Mesendoderm (in vitro differentiated cells): Measurements from ENCODE around the gene CCDC97.

Experiments
- DNase-seq: peaks from one replicate; pipeline ENCODE4 v3.0.0; 2013
- H2AK5ac ChIP-seq: 2 replicates; pipeline ENCODE4 v1.6.1; 2013; ENCODE audit warnings: low read length, inconsistent platforms
- H2BK120ac ChIP-seq: 2 replicates; pipeline ENCODE4 v1.6.1; 2013; ENCODE audit warnings: low read depth, mild to moderate bottlenecking, low read length, moderate library complexity, mixed read lengths
- H2BK15ac ChIP-seq: replicated peaks from 2 replicates; pipeline ENCODE4 v1.6.1; 2013; ENCODE audit warnings: low read depth, mild to moderate bottlenecking, moderate library complexity
- H2BK5ac ChIP-seq: 2 replicates; pipeline ENCODE4 v1.6.1; 2013; ENCODE audit warnings: low read length, inconsistent platforms
- H3K18ac ChIP-seq: 2 replicates; pipeline ENCODE4 v1.6.1; 2013; ENCODE audit warnings: mild to moderate bottlenecking, low read length, mixed read lengths
- H3K23ac ChIP-seq: one replicate; pipeline ENCODE4 v1.6.1; 2013; ENCODE audit warnings: low read length
- H3K27ac ChIP-seq: 2 replicates; pipeline ENCODE4 v1.5.1; 2013; ENCODE audit warnings: low read depth, mild to moderate bottlenecking, inconsistent platforms, low read length, moderate library complexity
- H3K27me3 ChIP-seq: 2 replicates; pipeline ENCODE4 v1.6.1; 2013; ENCODE audit warnings: low read length, control low read depth, mild to moderate bottlenecking, inconsistent platforms; ENCODE audit not compliant: insufficient read depth, poor library complexity
- H3K36me3 ChIP-seq: 2 replicates; pipeline ENCODE4 v1.6.1; 2013; ENCODE audit warnings: low read length, inconsistent platforms; ENCODE audit not compliant: control insufficient read depth, insufficient read depth
- H3K4ac ChIP-seq: one replicate; pipeline ENCODE4 v1.6.1; 2013; ENCODE audit warnings: low read depth, mild to moderate bottlenecking, low read length, moderate library complexity
- H3K4me1 ChIP-seq: 2 replicates; pipeline ENCODE4 v1.6.1; 2013; ENCODE audit warnings: low read depth, low read length, inconsistent platforms; ENCODE audit not compliant: control insufficient read depth
- H3K4me2 ChIP-seq: 2 replicates; pipeline ENCODE4 v1.6.1; 2013; ENCODE audit warnings: low read length
- H3K4me3 ChIP-seq: 2 replicates; pipeline ENCODE4 v1.5.1; 2013; ENCODE audit warnings: mild to moderate bottlenecking, low read length
- H3K56ac ChIP-seq: one replicate; pipeline ENCODE4 v1.6.1; 2013; ENCODE audit warnings: low read length
- H3K79me1 ChIP-seq: 2 replicates; pipeline ENCODE4 v1.6.1; 2013; ENCODE audit warnings: low read length, inconsistent platforms
- H3K79me2 ChIP-seq: 2 replicates; pipeline ENCODE4 v1.6.1; 2013; ENCODE audit warnings: mild to moderate bottlenecking, low read length; ENCODE audit not compliant: control insufficient read depth, insufficient read depth
- H3K9ac ChIP-seq: 2 replicates; pipeline ENCODE4 v1.6.1; 2013; ENCODE audit warnings: low read length, inconsistent platforms
- H4K5ac ChIP-seq: one replicate; pipeline ENCODE4 v1.6.1; 2013; ENCODE audit warnings: low read length
- H4K8ac ChIP-seq: one replicate; pipeline ENCODE4 v1.6.1; 2013; ENCODE audit warnings: low read depth, mild to moderate bottlenecking, control low read depth, low read length, moderate library complexity
- WGBS: extraction: QIAGEN DNeasy Blood & Tissue Kit; methylation state at CpG from one replicate; pipeline ENCODE4 v1.1.7; 2013; ENCODE audit warnings: low lambda C conversion rate, missing lambda C conversion rate; ENCODE audit not compliant: insufficient coverage; ENCODE audit errors: extremely low coverage; 5-methylcytosine and 5-hydroxymethylcytosine counted together

CCDC97 gene

DNA sequence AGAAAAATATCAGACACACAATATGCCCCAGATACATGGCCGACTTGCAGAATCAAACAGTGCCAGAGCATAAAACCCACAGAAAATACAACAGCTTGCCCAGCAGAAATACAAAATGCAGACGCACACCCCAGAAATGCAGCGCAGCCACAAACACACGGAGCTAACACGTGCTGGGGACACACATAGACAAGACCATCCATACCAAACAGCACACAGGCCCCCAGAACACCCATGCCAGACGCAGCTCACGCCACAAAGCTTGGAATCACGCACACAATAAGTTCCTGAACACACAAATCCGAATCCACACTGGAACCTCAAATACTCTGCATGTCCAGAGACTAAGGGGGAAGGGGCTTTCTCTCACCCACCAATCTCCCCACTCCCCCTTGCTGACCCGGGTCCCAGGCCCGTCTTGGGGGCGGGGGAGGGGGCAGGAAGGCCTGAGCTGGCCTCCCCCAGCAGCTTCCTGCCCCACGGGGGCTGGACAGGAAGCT is 17.2 kb downstream of the CCDC97 start:
- H3K79me1 ChIP-seq, result peaks cover 2% of the 10 kb centered on the region
- H2BK120ac ChIP-seq, result peak overlapping the region; percentile 39
- H3K56ac ChIP-seq, result peak overlapping the region; percentile 94
- peaks cover 37% of the 10 kb centered on the region for H3K4me1 ChIP-seq
- peak overlapping the region; percentile 77 for H4K5ac ChIP-seq
- peak overlapping the region; percentile 92 for H3K27ac ChIP-seq
- no peaks in the 10 kb centered on the region for H3K27me3 ChIP-seq
- H3K79me2 ChIP-seq, result peaks cover 2% of the 10 kb centered on the region
- DNase-seq, result no peak
- peak overlapping the region; percentile 84 for H3K4ac ChIP-seq
- H3K23ac ChIP-seq, result peak overlapping the region; percentile 99
- peak overlapping the region; percentile 99 for H2BK5ac ChIP-seq
- peaks cover 1% of the 10 kb centered on the region for H3K36me3 ChIP-seq
- no CpG with 5 or more reads among the region's 13 CpGs for WGBS
- no peak overlapping the region for H2BK15ac ChIP-seq
- peak overlapping the region; percentile 15 for H3K4me2 ChIP-seq
- H3K4me3 ChIP-seq, result no peak overlapping the region
- H3K9ac ChIP-seq, result peak overlapping the region; percentile 72
- peak overlapping the region; percentile 60 for H3K18ac ChIP-seq
- H4K8ac ChIP-seq, result no peak overlapping the region
- H2AK5ac ChIP-seq, result peak overlapping the region; percentile 99

- DNase-seq, result no peak
- Histone ChIP-seq H3K4me2 (no peak overlapping the region), H3K56ac (peak overlapping the region; percentile 94), H3K23ac (peak overlapping the region; percentile 16), H3K4me1 (peaks cover 35% of the 10 kb centered on the region), H3K18ac (peak overlapping the region; percentile 60), H3K79me2 (peaks cover 2% of the 10 kb centered on the region), H2BK15ac (no peak overlapping the region), H2BK5ac (peak overlapping the region; percentile 99), H2AK5ac (peak overlapping the region; percentile 84), H3K27ac (peak overlapping the region; percentile 92), H3K36me3 (peaks cover 1% of the 10 kb centered on the region), H3K9ac (peak overlapping the region; percentile 72), H3K79me1 (peaks cover 2% of the 10 kb centered on the region), H3K4me3 (no peak overlapping the region), H3K27me3 (no peaks in the 10 kb centered on the region), H4K5ac (no peak overlapping the region), H3K4ac (peak overlapping the region; percentile 84), H2BK120ac (peak overlapping the region; percentile 39), H4K8ac (no peak overlapping the region)
- no CpG with 5 or more reads among the region's 33 CpGs for WGBS
These were observed 17.7 kb downstream of the CCDC97 start for GRCh38 chr19:41327576-41328156.

- peak overlapping the region; percentile 84 for H2AK5ac ChIP-seq
- H3K36me3 ChIP-seq, result peaks cover 1% of the 10 kb centered on the region
- H3K4me1 ChIP-seq, result peaks cover 29% of the 10 kb centered on the region
- peak overlapping the region; percentile 56 for H3K9ac ChIP-seq
- no peak overlapping the region for H3K23ac ChIP-seq
- peaks cover 2% of the 10 kb centered on the region for H3K79me2 ChIP-seq
- H3K27ac ChIP-seq, result peak overlapping the region; percentile 92
- no CpG with 5 or more reads among the region's 22 CpGs for WGBS
- no peak overlapping the region for H4K8ac ChIP-seq
- DNase-seq, result no peak
- peak overlapping the region; percentile 60 for H3K18ac ChIP-seq
- peaks cover 2% of the 10 kb centered on the region for H3K79me1 ChIP-seq
- no peak overlapping the region for H2BK120ac ChIP-seq
- no peak overlapping the region for H3K4me2 ChIP-seq
- H2BK15ac ChIP-seq, result no peak overlapping the region
- no peaks in the 10 kb centered on the region for H3K27me3 ChIP-seq
- peak overlapping the region; percentile 94 for H3K56ac ChIP-seq
- no peak overlapping the region for H4K5ac ChIP-seq
- no peak overlapping the region for H3K4me3 ChIP-seq
- peak overlapping the region; percentile 88 for H2BK5ac ChIP-seq
- H3K4ac ChIP-seq, result no peak overlapping the region
These were observed 18.3 kb downstream of the CCDC97 start for GRCh38 chr19:41328157-41328841.

DNA sequence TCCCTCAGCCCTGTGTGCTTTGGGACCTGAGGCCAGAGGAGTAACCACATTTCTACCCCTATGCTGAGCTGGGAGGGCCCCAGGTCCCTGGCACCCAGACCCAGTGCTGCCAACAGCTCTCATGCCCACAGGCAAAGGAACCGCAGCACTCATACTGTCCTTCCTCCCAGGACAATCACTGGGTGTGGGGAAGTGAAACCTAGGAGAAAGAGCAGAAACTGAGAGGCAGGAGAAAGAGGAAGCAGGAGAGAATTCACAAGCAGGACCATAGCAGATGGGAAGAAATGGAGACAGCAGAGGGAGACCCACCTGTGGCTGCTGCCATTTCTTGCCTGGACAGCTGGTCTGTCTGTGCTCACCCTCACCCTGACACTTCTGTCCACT is 18.9 kb downstream of the CCDC97 start:
- H3K36me3 ChIP-seq, result peaks cover 1% of the 10 kb centered on the region
- no peak overlapping the region for H3K18ac ChIP-seq
- H2AK5ac ChIP-seq, result peak overlapping the region; percentile 60
- H4K5ac ChIP-seq, result no peak overlapping the region
- WGBS, result no CpG with 5 or more reads among the region's 1 CpG
- peak overlapping the region; percentile 94 for H3K56ac ChIP-seq
- no peak overlapping the region for H3K4me2 ChIP-seq
- no peak overlapping the region for H3K9ac ChIP-seq
- peak overlapping the region; percentile 17 for H3K27ac ChIP-seq
- H2BK120ac ChIP-seq, result no peak overlapping the region
- H2BK15ac ChIP-seq, result no peak overlapping the region
- peaks cover 2% of the 10 kb centered on the region for H3K79me1 ChIP-seq
- no peak overlapping the region for H4K8ac ChIP-seq
- H3K4ac ChIP-seq, result no peak overlapping the region
- H3K4me1 ChIP-seq, result peaks cover 25% of the 10 kb centered on the region
- H2BK5ac ChIP-seq, result peak overlapping the region; percentile 49
- no peak overlapping the region for H3K23ac ChIP-seq
- no peak for DNase-seq
- no peaks in the 10 kb centered on the region for H3K27me3 ChIP-seq
- no peak overlapping the region for H3K4me3 ChIP-seq
- H3K79me2 ChIP-seq, result peaks cover 2% of the 10 kb centered on the region

DNA sequence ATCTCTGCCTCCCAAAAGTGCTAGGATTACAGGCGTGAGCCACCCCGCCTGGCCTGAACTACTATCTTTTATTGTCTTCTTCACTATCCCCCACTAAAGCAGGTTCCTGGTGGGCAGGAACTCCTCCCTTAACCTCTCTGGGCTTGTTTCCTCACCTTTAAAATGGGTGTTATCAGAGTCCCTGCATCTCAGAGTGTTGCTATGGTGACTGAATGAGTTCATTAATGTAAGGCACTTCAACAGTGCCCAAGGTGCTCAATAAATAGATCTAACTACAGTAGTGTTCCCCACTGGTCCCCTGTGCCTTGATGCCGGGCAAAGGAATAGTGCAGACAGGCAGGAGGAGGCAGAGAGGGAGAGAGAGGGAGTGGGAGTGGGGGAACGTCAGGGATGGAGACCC is 20.5 kb downstream of the CCDC97 start:
- WGBS, result no CpG with 5 or more reads among the region's 4 CpGs
- H3K36me3 ChIP-seq, result peaks cover 3% of the 10 kb centered on the region
- no peak overlapping the region for H3K23ac ChIP-seq
- H3K18ac ChIP-seq, result no peak overlapping the region
- no peak overlapping the region for H2BK5ac ChIP-seq
- no peak overlapping the region for H3K4me2 ChIP-seq
- no peak overlapping the region for H3K9ac ChIP-seq
- H3K79me2 ChIP-seq, result peaks cover 2% of the 10 kb centered on the region
- H2BK120ac ChIP-seq, result no peak overlapping the region
- no peak overlapping the region for H3K4ac ChIP-seq
- H2AK5ac ChIP-seq, result no peak overlapping the region
- H4K5ac ChIP-seq, result no peak overlapping the region
- peaks cover 2% of the 10 kb centered on the region for H3K79me1 ChIP-seq
- no peaks in the 10 kb centered on the region for H3K27me3 ChIP-seq
- H3K4me1 ChIP-seq, result peaks cover 17% of the 10 kb centered on the region
- no peak for DNase-seq
- H2BK15ac ChIP-seq, result no peak overlapping the region
- no peak overlapping the region for H4K8ac ChIP-seq
- H3K4me3 ChIP-seq, result no peak overlapping the region
- H3K56ac ChIP-seq, result no peak overlapping the region
- H3K27ac ChIP-seq, result no peak overlapping the region
